ENCODE measurements around the gene DHX58.

DHX58 gene

DNA sequence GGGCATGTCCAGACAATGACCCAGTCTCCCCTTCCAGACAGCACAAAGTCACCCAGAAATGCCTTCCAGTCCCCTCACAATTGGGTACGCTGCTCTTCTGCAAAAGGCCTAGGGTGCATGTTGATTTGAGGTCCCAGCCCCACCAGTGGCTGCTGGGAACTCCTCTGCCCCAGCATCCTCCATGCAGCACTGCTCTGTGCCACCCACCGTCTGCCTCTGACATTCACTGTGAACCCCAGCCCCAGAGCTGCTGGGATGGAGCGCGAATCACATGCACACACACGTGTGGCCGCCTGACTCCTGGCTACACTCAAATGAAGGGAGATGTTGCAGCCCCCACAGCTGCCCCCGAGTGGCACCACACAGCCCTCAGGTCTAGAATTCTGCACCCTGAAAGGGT, 60.9 kb downstream of the DHX58 start:
- no peak for DNase-seq
